Cardiac muscle cell (in vitro differentiated cells and primary cell): ENCODE results near the gene DRG2. TPM values are rescaled to one million over a fixed set of nuclear protein-coding genes. Genes with fewer than 3 reads are reported as not detected.
A peak's percentile ranks its signal among the peaks of the same experiment; 100 is the strongest.

Source experiments
- DNase-seq, 2 donors: peaks; one replicate each; pipeline versions ENCODE4 v3.0.0 to v3.0.0-alpha.2; 2010 to 2017; ENCODE audit warnings: low read depth in 1 of 2, low spot score in 1 of 2
- H3K27ac ChIP-seq: fragments of 200-600 bp; sonication (generic); 2 replicates; pipeline ENCODE4 v1.5.1; 2016
- H3K27me3 ChIP-seq: fragments of 200-600 bp; sonication (generic); 2 replicates; pipeline ENCODE4 v1.6.0; 2016; ENCODE audit warnings: control low read depth
- H3K36me3 ChIP-seq: fragments of 200-600 bp; sonication (generic); 2 replicates; pipeline ENCODE4 v1.5.1; 2016; ENCODE audit warnings: control low read depth
- H3K4me1 ChIP-seq: fragments of 200-600 bp; sonication (generic); 2 replicates; pipeline ENCODE4 v1.8.1; 2017; ENCODE audit warnings: low read depth, mild to moderate bottlenecking, mixed run types
- H3K4me3 ChIP-seq: fragments of 200-600 bp; sonication (generic); 2 replicates; pipeline ENCODE4 v1.5.1; 2016; ENCODE audit warnings: mild to moderate bottlenecking
- H3K9me3 ChIP-seq: fragments of 200-600 bp; sonication (generic); 2 replicates; pipeline ENCODE4 v1.5.1; 2017; ENCODE audit warnings: low read depth, mild to moderate bottlenecking, control low read depth
- polyA plus RNA-seq: library from polyadenylated mRNA; unstranded; fragments of >200 nt; fragmentation: Nextera tagmentation; extraction: Ambion mirVana; gene quantifications from 2 replicates; pipeline ENCODE4 v1.2.1, GENCODE V29; 2016
- total RNA-seq: library from RNA; depleted of rRNA; stranded (reverse); fragments of >200 nt; gene quantifications from 2 replicates; pipeline ENCODE4 v1.2.3, GENCODE V29; 2016
- TF ChIP-seq, protein P1 (sequence below): IDR thresholded peaks from 2 replicates; pipeline ENCODE4 v1.5.1; 2012; ENCODE audit warnings: low read depth, mild to moderate bottlenecking, low read length

The DRG2 gene
- total and polyA plus RNA-seq, 2 experiments from 2014 or later: 49.5 to 49.7 TPM

DNA sequence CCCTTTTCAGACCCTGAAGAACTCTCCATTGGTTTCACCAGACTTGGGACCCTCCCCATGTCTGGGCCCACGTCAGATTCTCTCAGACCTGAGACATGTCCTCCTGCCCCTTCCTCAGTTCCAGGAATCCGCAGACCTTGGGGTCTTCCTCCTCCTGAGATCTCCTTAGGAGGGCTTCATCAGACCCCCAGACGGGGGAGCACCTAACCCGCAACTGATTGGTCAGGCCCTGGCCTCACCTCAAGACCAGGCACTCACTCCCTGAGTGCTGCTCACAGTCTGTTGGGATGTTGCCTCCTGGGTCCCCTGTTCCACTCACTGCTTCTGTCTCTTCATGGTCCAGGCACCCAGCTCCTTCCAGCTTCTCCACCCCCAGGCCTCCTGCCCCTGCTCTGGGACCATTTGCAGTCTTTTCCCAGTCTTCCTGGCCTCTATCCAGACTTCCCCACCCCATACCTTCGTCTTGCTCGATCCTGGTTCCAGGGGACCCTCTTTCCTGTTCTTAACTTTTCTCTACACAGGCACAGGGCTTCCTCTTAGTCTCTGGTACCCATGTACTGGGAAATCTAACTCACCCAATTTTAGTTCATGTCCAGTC is 47.4 kb upstream of the DRG2 start:
- no peaks in the 10 kb centered on the region for H3K36me3 ChIP-seq
- TF ChIP-seq, protein P1, sequence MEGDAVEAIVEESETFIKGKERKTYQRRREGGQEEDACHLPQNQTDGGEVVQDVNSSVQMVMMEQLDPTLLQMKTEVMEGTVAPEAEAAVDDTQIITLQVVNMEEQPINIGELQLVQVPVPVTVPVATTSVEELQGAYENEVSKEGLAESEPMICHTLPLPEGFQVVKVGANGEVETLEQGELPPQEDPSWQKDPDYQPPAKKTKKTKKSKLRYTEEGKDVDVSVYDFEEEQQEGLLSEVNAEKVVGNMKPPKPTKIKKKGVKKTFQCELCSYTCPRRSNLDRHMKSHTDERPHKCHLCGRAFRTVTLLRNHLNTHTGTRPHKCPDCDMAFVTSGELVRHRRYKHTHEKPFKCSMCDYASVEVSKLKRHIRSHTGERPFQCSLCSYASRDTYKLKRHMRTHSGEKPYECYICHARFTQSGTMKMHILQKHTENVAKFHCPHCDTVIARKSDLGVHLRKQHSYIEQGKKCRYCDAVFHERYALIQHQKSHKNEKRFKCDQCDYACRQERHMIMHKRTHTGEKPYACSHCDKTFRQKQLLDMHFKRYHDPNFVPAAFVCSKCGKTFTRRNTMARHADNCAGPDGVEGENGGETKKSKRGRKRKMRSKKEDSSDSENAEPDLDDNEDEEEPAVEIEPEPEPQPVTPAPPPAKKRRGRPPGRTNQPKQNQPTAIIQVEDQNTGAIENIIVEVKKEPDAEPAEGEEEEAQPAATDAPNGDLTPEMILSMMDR: no peak
- DNase-seq: no peak

DNA sequence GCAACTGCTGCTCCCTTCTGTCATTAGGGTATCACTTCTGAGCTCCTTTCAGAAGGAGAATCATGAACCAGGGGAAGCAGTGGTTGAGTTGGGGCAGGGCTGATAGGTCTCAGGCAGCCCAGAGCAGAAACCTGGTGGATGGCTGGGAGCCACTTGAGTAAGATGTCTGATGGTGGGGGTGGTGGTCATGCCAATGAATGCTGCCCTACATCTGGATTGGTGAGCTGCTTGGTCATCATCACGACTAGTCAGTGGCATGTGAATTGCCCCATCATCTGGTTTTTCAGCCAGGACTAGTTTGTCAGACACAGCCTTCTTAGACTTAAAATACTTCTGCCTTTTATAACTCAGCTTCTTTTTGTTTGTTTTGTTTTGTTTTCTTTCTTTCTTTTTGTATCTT is 46.0 kb upstream of the DRG2 start:
- TF ChIP-seq, protein P1: no peak
- no peak overlapping the region for H3K4me3 ChIP-seq
- H3K27me3 ChIP-seq: no peaks in the 10 kb centered on the region
- no peak overlapping the region for H3K27ac ChIP-seq
- no peaks in the 10 kb centered on the region for H3K4me1 ChIP-seq
- H3K9me3 ChIP-seq: no peaks in the 10 kb centered on the region
- DNase-seq: peak in 1 of 2 donors; percentile 37
- peaks cover under 1% of the 10 kb centered on the region for H3K36me3 ChIP-seq

More for the DNA sequence above, 47.4 kb upstream of the DRG2 start:
- no peak overlapping the region for H3K27ac ChIP-seq
- H3K27me3 ChIP-seq: no peaks in the 10 kb centered on the region
- peak overlapping the region; percentile 77 for H3K4me3 ChIP-seq
- no peaks in the 10 kb centered on the region for H3K9me3 ChIP-seq
- peaks cover 12% of the 10 kb centered on the region for H3K4me1 ChIP-seq

DNA sequence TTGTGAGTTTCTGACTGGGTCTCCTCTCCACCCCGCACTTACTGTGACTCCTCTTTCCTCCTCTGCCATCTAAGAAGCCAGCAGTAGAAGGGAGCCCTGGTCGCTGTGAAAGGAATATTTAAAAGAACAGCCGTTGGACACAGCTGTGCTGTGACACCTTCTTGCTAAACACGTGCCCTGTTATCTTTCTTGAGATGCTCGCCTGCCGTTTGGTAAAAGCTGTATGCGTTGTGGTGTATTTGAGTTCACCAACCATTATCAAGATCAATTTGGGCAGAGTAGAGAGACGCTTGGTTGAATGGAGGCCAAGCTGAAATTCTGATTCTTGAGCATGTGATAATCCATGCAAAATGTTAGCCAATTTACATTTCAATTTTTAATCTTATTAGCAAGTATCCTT is 44.8 kb upstream of the DRG2 start:
- H3K36me3 ChIP-seq: peaks cover 6% of the 10 kb centered on the region

GRCh38 chr17:18043491-18043890 is 44.3 kb upstream of the DRG2 start:
- no peak overlapping the region for H3K4me3 ChIP-seq
- no peaks in the 10 kb centered on the region for H3K4me1 ChIP-seq
- DNase-seq: peak in 1 of 2 donors; percentile 37
- H3K27me3 ChIP-seq: no peaks in the 10 kb centered on the region
- TF ChIP-seq, protein P1: peak; percentile 25
- H3K36me3 ChIP-seq: peaks cover 6% of the 10 kb centered on the region
- H3K27ac ChIP-seq: no peak overlapping the region
- H3K9me3 ChIP-seq: no peaks in the 10 kb centered on the region

More for the DNA sequence above, 44.8 kb upstream of the DRG2 start:
- no peaks in the 10 kb centered on the region for H3K4me1 ChIP-seq
- H3K4me3 ChIP-seq: no peak overlapping the region
- no peak for DNase-seq
- no peak overlapping the region for H3K27ac ChIP-seq
- TF ChIP-seq, protein P1: no peak
- no peaks in the 10 kb centered on the region for H3K27me3 ChIP-seq
- H3K9me3 ChIP-seq: no peaks in the 10 kb centered on the region

- no peaks in the 10 kb centered on the region for H3K27me3 ChIP-seq
These were observed 43.1 kb upstream of the DRG2 start for GRCh38 chr17:18044609-18045008.

More at GRCh38 chr17:18044609-18045008, 43.1 kb upstream of the DRG2 start:
- DNase-seq: no peak
- Histone ChIP-seq H3K4me1 (no peaks in the 10 kb centered on the region), H3K27ac (no peak overlapping the region), H3K4me3 (no peak overlapping the region), H3K9me3 (no peaks in the 10 kb centered on the region), H3K36me3 (peaks cover 6% of the 10 kb centered on the region)
- TF ChIP-seq, protein P1: no peak
